ENCODE results near the gene RSPH6A.

DNA sequence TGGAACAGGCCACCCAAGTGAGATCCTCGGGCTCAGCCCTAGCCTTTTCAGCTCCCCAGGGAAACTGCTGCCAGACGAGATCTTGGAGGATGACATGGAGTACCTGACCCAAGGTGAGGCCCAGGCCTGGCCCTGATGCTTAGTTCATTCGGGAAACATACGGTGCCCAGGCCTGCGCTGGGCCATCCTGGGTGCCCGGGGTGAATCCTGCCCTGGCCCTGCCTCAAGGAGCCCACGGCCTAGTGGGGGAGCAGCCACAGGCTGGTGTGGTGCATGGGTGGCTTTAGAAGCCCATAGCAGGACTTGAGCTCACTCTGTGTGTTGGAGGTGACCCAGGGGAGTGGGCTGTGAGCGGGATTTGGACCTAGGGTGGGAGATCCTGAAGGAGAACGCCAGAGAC, 56.2 kb downstream of the RSPH6A start:
- TF ChIP-seq, protein P1, sequence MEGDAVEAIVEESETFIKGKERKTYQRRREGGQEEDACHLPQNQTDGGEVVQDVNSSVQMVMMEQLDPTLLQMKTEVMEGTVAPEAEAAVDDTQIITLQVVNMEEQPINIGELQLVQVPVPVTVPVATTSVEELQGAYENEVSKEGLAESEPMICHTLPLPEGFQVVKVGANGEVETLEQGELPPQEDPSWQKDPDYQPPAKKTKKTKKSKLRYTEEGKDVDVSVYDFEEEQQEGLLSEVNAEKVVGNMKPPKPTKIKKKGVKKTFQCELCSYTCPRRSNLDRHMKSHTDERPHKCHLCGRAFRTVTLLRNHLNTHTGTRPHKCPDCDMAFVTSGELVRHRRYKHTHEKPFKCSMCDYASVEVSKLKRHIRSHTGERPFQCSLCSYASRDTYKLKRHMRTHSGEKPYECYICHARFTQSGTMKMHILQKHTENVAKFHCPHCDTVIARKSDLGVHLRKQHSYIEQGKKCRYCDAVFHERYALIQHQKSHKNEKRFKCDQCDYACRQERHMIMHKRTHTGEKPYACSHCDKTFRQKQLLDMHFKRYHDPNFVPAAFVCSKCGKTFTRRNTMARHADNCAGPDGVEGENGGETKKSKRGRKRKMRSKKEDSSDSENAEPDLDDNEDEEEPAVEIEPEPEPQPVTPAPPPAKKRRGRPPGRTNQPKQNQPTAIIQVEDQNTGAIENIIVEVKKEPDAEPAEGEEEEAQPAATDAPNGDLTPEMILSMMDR (IDR thresholded peaks at IDR 0.05), result no peak
- no peak for TF ChIP-seq POLR2A (IDR thresholded peaks at IDR 0.05)
